Raji (cell line): ENCODE measurements around the gene FRS3.

ENCODE experiments used
- POLR2A ChIP-seq: IDR thresholded peaks from 2 replicates; pipeline ENCODE4 v1.6.1; 2011; ENCODE audit warnings: low read depth, low read length, control low read depth; ENCODE audit not compliant: insufficient read depth

Gene FRS3

GRCh38 chr6:41780551-41781365 is 1.1 kb upstream of the FRS3 start, which contains the start of gene PRICKLE4:
TSS of gene PRICKLE4 (plus strand) at chr6:41780782. CDS start at chr6:41783474, 2,692 bp downstream.
- TF ChIP-seq POLR2A, result no peak

GRCh38 chr6:41779336-41779735 is 364 bp downstream of the FRS3 start:
- TF ChIP-seq POLR2A, result no peak

DNA sequence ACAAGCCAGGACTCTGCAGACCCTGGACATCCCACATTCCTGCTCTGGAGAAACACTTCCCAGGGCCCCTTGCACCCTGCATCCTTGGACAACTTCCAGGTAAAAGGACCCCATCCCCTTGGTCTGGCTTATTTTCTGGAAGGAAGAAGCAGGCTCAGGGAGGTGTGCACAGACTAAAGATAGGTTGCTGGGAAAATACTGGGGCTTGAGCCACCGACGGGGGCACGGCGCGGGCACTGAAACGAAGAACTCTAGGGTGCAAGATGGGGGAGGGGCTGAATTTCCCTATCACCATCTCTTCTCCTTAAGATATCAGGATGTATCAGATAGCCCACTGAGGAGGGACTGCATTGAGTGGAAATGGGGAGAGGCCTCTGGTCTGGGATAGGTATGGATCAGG is 805 bp downstream of the FRS3 start:
- no peak for TF ChIP-seq POLR2A

DNA sequence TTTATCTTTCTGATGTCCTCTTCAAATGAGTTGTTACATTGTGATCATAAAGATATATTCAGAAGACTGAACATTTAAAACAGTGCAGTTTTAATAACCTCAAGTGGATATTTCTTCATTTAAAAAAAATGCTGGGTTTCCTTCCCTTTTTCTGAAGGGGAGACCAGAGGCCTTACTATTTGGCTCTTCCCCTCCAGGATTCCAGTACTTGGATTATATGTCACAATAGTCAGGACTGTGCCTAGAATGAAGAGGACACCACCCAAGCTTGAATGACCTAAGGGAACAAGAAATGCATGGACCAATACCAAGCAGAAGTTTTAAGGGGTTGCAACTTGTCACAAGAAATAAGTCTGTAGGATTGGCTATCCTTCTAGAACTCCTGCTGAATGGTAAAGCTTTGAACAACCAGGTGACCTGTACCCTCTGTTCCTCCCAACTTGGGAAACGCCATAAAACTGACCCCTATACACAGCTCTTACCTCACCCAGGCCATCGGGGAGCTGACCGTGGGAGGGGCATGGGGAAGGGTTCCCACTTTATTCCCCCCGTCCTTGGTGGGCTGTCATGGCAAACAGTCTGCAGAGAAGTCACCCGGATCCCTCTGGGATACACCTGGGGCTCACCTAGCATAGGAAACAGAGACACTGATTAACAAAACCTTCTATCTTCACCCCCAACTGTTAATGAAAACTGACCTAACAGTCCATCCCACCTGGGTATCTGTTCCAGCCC is 2.0 kb downstream of the FRS3 start:
- TF ChIP-seq POLR2A, result no peak

DNA sequence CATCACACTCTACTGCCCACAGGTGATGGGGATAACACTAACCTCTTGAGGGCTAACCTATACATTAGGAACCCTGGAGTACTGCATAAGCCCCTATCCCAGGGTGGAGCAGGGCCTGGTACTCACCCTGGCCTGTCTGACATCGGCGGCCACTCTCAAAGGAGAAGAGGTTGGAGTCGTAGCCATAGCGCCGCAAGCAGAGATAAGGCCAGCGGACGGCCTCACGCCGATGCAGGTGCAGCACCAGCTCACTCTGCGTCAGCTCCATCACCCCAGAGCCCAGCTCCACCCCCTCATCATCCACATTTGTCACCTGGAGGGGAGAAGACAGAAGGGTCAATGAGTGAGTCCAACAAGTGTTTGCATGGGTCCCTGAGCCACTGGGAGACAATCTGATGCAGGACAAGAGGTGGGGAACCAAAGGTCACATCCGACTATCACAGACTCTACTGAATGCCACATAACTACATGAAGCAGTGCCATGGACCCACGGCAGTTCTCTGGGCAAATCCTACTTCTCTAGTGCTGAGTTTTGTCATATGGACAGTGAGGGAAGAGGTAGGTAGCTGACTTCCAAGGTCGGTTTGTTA is 4.3 kb downstream of the FRS3 start:
- TF ChIP-seq POLR2A, result no peak

DNA sequence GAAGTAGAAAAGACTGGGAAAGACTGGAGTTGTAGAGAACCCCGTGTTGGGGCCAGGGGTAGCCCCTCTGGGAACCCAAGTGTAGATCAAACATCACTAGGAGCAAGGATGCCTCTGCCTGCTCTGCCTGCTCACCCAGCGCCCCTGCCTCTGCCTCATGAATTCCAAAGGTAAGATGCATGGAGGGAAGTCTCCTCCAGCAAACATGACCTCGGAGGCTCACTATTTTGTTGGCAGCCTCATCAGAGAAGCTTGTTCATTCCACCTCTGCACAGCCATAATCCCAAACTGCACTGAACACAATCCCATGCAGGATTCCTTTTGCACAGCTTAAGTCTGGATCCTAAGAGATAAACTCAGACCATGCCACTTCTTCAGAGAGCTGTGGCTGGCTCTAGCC is 4.9 kb downstream of the FRS3 start:
- no peak for TF ChIP-seq POLR2A

- no peak for TF ChIP-seq POLR2A
Observed at GRCh38 chr6:41771058-41771983, 8.4 kb downstream of the FRS3 start.

GRCh38 chr6:41770381-41771057 is 9.2 kb downstream of the FRS3 start:
- TF ChIP-seq POLR2A, result no peak

GRCh38 chr6:41769376-41769775 is 10.3 kb downstream of the FRS3 start:
- no peak for TF ChIP-seq POLR2A

DNA sequence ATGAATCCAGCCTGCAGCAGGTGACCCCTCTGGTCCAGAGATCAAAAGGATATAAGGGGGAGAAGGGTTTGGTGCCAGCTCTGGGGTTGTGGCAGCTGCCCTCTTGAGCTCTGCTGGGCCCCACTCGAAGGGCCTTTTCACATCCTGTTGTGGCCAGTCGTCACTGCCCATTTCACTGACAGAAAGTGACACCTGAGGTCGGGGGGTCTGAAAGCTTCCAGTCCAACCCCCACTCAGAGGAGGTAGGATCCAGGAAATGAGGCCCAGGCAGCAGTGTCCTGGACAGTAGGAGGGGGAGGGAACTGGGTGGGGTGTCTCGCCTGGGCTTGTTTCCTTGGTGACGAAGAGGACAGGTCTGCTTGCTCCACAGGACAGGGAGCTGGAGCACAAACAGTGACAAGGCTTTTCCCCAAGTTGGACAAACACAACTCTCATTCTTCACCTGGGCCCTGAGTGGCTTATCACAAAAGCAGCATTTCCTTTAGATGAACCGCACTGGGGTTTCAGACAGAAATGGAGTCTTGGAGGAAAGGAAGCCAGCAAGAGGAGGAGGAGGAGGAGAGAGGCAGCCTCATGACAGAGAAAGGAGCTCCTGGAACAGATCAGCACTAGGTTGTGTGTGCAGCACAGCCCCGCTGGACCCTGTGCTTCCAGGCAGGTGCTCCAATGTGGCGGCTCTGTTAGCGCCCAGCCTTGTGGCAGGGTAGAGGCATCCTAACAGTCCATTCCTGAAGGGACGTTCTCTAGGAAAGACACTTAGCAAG is 11.0 kb downstream of the FRS3 start:
- TF ChIP-seq POLR2A, result no peak

GRCh38 chr6:41767112-41767833 is 12.4 kb downstream of the FRS3 start:
- TF ChIP-seq POLR2A, result no peak

DNA sequence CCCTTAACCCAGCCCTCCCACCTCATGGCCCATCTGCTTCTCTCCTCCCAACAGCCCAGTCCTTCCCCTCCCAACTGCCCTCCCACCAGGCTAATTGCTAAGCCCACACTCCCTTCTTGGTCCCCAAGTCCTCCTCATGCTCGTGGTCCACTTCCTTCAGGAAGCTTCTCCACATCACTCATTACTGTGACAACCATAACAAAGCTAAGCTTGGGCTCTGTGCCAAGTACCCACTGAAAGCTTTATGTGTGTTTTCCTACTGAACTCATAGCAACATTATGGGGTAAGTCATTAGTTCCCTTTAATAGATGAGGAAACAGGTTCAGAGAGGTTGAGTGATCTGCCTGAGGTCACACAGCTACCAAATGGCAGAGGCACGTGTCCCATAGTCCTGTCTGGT is 16.2 kb downstream of the FRS3 start:
- TF ChIP-seq POLR2A, result no peak
